SK-N-SH (cell line): ENCODE measurements around the gene UGCG. TPM values are rescaled to one million over a fixed set of nuclear protein-coding genes. Genes with fewer than 3 reads are reported as not detected.
A peak's percentile ranks its signal among the peaks of the same experiment; 100 is the strongest.

ENCODE experiments used
- CTCF ChIA-PET: fragments of 300-600, 350-600 bp; formaldehyde crosslinking; extraction: SDS; loops from one replicate; lab custom pipeline; 2021; lab: Yijun Ruan, JAX
- POLR2A ChIA-PET: fragments of 350-600 bp; sonication (Branson Sonifier 250); formaldehyde crosslinking; extraction: SDS; loops from one replicate; lab custom pipeline; 2020; ENCODE audit warnings: antibody characterized with exemption, inconsistent platforms; lab: Yijun Ruan, JAX
- DNase-seq: peaks from one replicate; pipeline ENCODE4 v3.0.0; 2012
- H2AFZ ChIP-seq: fragments of 200-600 bp; sonication (generic); 2 replicates; pipeline ENCODE4 v1.8.1; 2016; ENCODE audit warnings: antibody characterized with exemption, mild to moderate bottlenecking, low read depth
- H3F3A ChIP-seq: fragments of 200-600 bp; sonication (generic); replicated peaks from 2 replicates; pipeline ENCODE3; 2016; ENCODE audit warnings: antibody characterized with exemption, mild to moderate bottlenecking; ENCODE audit not compliant: insufficient read depth
- H3K27ac ChIP-seq, 2 experiments: fragments of 200-500 bp in 1 of 2; fragments of 200-600 bp in 1 of 2; sonication (Bioruptor generic) in 1 of 2; sonication (generic), shearing (Covaris generic) in 1 of 2; 2 replicates each; pipeline versions ENCODE4 v1.5.1 to v1.6.1; 2014 to 2016; ENCODE audit warnings: low read depth in 2 of 2, inconsistent platforms in 1 of 2, low read length in 1 of 2, mild to moderate bottlenecking in 1 of 2, mixed read lengths in 1 of 2
- H3K27me3 ChIP-seq: fragments of 200-600 bp; sonication (generic), shearing (Covaris generic); 2 replicates; pipeline ENCODE4 v1.6.1; 2016; ENCODE audit warnings: mixed run types; ENCODE audit not compliant: insufficient read depth
- H3K36me3 ChIP-seq, 2 experiments: fragments of 200-500 bp in 1 of 2; fragments of 200-600 bp in 1 of 2; sonication (Bioruptor generic) in 1 of 2; sonication (generic) in 1 of 2; replicated peaks in 1 of 2; 2 replicates each; pipeline versions ENCODE3 to v1.5.1; 2014 to 2016; ENCODE audit warnings: low read length in 1 of 2, mild to moderate bottlenecking in 1 of 2; ENCODE audit not compliant: insufficient read depth in 2 of 2, control insufficient read depth in 1 of 2
- H3K4me1 ChIP-seq, 2 experiments: fragments of 200-500 bp in 1 of 2; fragments of 200-600 bp in 1 of 2; sonication (Bioruptor generic) in 1 of 2; sonication (generic), shearing (Covaris generic) in 1 of 2; 2 replicates each; pipeline versions ENCODE4 v1.5.1 to v1.6.1; 2014 to 2016; ENCODE audit warnings: low read depth in 1 of 2, low read length in 1 of 2, mixed run types in 1 of 2; ENCODE audit not compliant: insufficient read depth in 2 of 2, control insufficient read depth in 1 of 2
- H3K4me2 ChIP-seq: fragments of 200-600 bp; sonication (generic), shearing (Covaris generic); 2 replicates; pipeline ENCODE4 v1.6.1; 2017; ENCODE audit warnings: mixed run types
- H3K4me3 ChIP-seq, 2 experiments: fragments of 200-500 bp in 1 of 2; fragments of 200-600 bp in 1 of 2; sonication (Bioruptor generic) in 1 of 2; sonication (generic), shearing (Covaris generic) in 1 of 2; 2 replicates each; pipeline versions ENCODE4 v1.5.1 to v1.8.1; 2014 to 2016; ENCODE audit warnings: low read depth in 2 of 2, inconsistent platforms in 1 of 2, low read length in 1 of 2, mild to moderate bottlenecking in 1 of 2, mixed read lengths in 1 of 2, moderate library complexity in 1 of 2
- H3K79me2 ChIP-seq: fragments of 200-600 bp; sonication (generic); 2 replicates; pipeline ENCODE4 v1.8.1; 2017; ENCODE audit warnings: mild to moderate bottlenecking; ENCODE audit not compliant: insufficient read depth
- H3K9ac ChIP-seq: fragments of 200-600 bp; sonication (generic); 2 replicates; pipeline ENCODE4 v1.6.1; 2017; ENCODE audit warnings: mixed run types
- H3K9me2 ChIP-seq: fragments of 200-600 bp; sonication (generic); 2 replicates; pipeline ENCODE4 v1.6.1; 2017; ENCODE audit warnings: mixed run types
- H3K9me3 ChIP-seq: fragments of 200-600 bp; sonication (generic); 2 replicates; pipeline ENCODE4 v1.6.1; 2017; ENCODE audit warnings: mixed run types, mild to moderate bottlenecking, moderate library complexity
- H4K20me1 ChIP-seq: fragments of 200-600 bp; sonication (generic); 2 replicates; pipeline ENCODE4 v1.6.1; 2017; ENCODE audit warnings: mild to moderate bottlenecking, mixed run types; ENCODE audit not compliant: insufficient read depth
- ELF1 ChIP-seq: IDR thresholded peaks from 2 replicates; pipeline ENCODE4 v1.4.0; 2012
- EZH2phosphoT487 ChIP-seq: fragments of 200-600 bp; sonication (generic); IDR thresholded peaks from 2 replicates; pipeline ENCODE4 v1.6.1; 2017; ENCODE audit warnings: low read depth, mixed run types, mild to moderate bottlenecking, antibody characterized with exemption, moderate library complexity, borderline replicate concordance
- GABPA ChIP-seq: IDR thresholded peaks from 2 replicates; pipeline ENCODE4 v1.4.0; 2012; ENCODE audit warnings: low read depth, mild to moderate bottlenecking
- GATA2 ChIP-seq: sonication (generic); formaldehyde crosslinking; IDR thresholded peaks from 2 replicates; pipeline ENCODE4 v1.5.0; 2020; ENCODE audit warnings: mild to moderate bottlenecking, missing genetic modification reagents
- NFIC ChIP-seq: IDR thresholded peaks from 2 replicates; pipeline ENCODE4 v1.4.0; 2012; ENCODE audit warnings: borderline replicate concordance
- NRF1 ChIP-seq: IDR thresholded peaks from 2 replicates; pipeline ENCODE4 v1.6.1; 2012; ENCODE audit warnings: low read depth, mild to moderate bottlenecking, low read length
- POLR2AphosphoS5 ChIP-seq: IDR thresholded peaks from 2 replicates; pipeline ENCODE4 v1.6.1; 2012; ENCODE audit warnings: low read depth, low read length
- RAD21 ChIP-seq: IDR thresholded peaks from 2 replicates; pipeline ENCODE4 v1.6.1; 2012; ENCODE audit warnings: mild to moderate bottlenecking, low read length
- RFX5 ChIP-seq: IDR thresholded peaks from 2 replicates; pipeline ENCODE4 v1.6.1; 2012; ENCODE audit warnings: mild to moderate bottlenecking, improper control_type of control experiment, low read length
- RXRA ChIP-seq: IDR thresholded peaks from 2 replicates; pipeline ENCODE4 v1.4.0; 2012; ENCODE audit warnings: low read depth, mild to moderate bottlenecking, borderline replicate concordance
- SMC3 ChIP-seq: IDR thresholded peaks from 2 replicates; pipeline ENCODE4 v1.6.1; 2012; ENCODE audit warnings: low read depth, low read length, improper control_type of control experiment
- TAF1 ChIP-seq: IDR thresholded peaks from 2 replicates; pipeline ENCODE4 v1.6.1; 2012; ENCODE audit warnings: low read depth, mild to moderate bottlenecking, low read length, moderate library complexity, borderline replicate concordance
- TCF12 ChIP-seq: IDR thresholded peaks from 2 replicates; pipeline ENCODE4 v1.4.0; 2012
- TEAD4 ChIP-seq: IDR thresholded peaks from 2 replicates; pipeline ENCODE4 v1.4.0; 2012; ENCODE audit warnings: mild to moderate bottlenecking, borderline replicate concordance; ENCODE audit not compliant: insufficient read depth
- YY1 ChIP-seq: IDR thresholded peaks from 2 replicates; pipeline ENCODE4 v1.4.0; 2012; ENCODE audit warnings: low read depth, mild to moderate bottlenecking
- WGBS: methylation state at CpG from one replicate; pipeline ENCODE4 v1.1.6; 2017; ENCODE audit warnings: low lambda C conversion rate; 5-methylcytosine and 5-hydroxymethylcytosine counted together
- polyA plus RNA-seq, 3 experiments: library from polyadenylated mRNA; depleted of rRNA; stranded (reverse); fragments of >200 nt; gene quantifications; 2 replicates each; pipeline ENCODE4 v1.2.3, GENCODE V29; 2012
- TF ChIP-seq, protein P1 (sequence below): IDR thresholded peaks from 2 replicates; pipeline ENCODE4; 2012
- TF ChIP-seq, protein P2 (sequence below): fragments of 150-350 bp; IDR thresholded peaks from 2 replicates; pipeline ENCODE4 v1.6.1; 2017; ENCODE audit warnings: antibody characterized with exemption, low read length, low read depth, borderline replicate concordance
- TF ChIP-seq, protein P3 (sequence below): IDR thresholded peaks from 2 replicates; pipeline ENCODE4 v1.6.1; 2012; ENCODE audit warnings: mild to moderate bottlenecking, low read depth, low read length, moderate library complexity
- TF ChIP-seq, protein P4 (sequence below): IDR thresholded peaks from 2 replicates; pipeline ENCODE4 v1.4.0; 2012; ENCODE audit warnings: low read depth, borderline replicate concordance
- TF ChIP-seq, protein P5 (sequence below): IDR thresholded peaks from 2 replicates; pipeline ENCODE4 v1.4.0; 2012; ENCODE audit warnings: low read depth

UGCG gene
- polyA plus RNA-seq, 1 of the 3 experiments (the other 2 are of a cell fraction), result 20.0 TPM

DNA sequence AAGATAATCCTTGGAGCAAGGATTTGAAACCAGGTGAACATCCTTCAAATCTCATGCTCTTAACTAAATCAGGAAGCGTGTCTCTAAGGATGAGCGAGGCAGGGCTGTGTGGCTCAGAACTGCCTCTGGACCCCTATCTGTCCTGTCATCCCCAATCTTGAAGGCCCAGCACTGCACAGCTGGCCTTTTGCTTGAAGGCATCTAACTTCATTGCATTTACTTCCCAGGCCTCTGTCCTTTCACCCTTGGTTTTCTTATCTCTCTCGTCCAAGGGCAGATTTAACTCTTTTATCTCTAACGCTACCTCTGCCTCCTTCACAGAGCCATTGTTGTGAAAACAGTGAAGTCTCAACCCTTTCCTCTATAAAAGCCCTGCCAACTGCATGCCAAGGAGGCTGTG, 83.8 kb downstream of the UGCG start:
- Histone ChIP-seq H3F3A (no peaks in the 10 kb centered on the region), H3K79me2 (no peaks in the 10 kb centered on the region), H3K27me3 (no peaks in the 10 kb centered on the region), H2AFZ (no peak overlapping the region), H3K9me2 (no peaks in the 10 kb centered on the region), H3K27ac (peak overlapping the region in 1 of 2 experiments; percentile 23; a peak in 1 of 4 replicates), H3K4me1 (peaks cover 0 to 7% of the 10 kb centered on the region in 2 experiments; a peak in 1 of 4 replicates), H3K9me3 (no peaks in the 10 kb centered on the region), H3K4me3 (no peak overlapping the region), H4K20me1 (no peaks in the 10 kb centered on the region), H3K9ac (no peak overlapping the region), H3K36me3 (no peaks in the 10 kb centered on the region), H3K4me2 (no peak overlapping the region)
- peak; percentile 47 for DNase-seq
- ChIA-PET CTCF (no interaction called here), POLR2A (no interaction called here)
- TF ChIP-seq TCF12 (no peak), GATA2 (CRISPR knock-in tag) (peak; percentile 40), TEAD4 (no peak)
- 84% methylated on average over 3 of the region's 4 CpGs for WGBS

DNA sequence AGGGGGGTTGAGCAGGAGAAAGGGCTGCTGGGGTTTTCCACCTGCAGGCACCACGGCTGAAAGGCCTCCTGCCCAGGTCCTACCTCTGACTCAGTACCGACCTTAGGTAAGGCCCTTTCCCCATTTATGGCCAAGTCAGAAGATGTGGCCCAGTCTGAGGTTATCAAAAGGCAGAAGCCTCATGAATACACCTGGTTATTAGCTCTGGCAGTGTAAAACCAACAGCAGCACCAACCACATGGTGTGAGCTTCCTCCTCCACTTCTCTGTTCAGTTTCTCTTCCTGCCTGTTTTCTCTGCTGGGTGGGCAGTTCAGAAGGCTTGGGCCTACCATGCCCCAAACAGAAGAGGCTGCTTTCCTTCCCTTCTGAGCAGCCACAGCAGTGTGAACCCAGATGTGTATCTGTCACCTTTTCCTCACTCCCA, 86.9 kb downstream of the UGCG start:
- no peaks in the 10 kb centered on the region for H4K20me1 ChIP-seq
- no peaks in the 10 kb centered on the region for H3K27me3 ChIP-seq
- 90% methylated on average over 1 of the region's 2 CpGs for WGBS
- H3K9me2 ChIP-seq, result no peaks in the 10 kb centered on the region
- H3K4me2 ChIP-seq, result no peak overlapping the region
- H3K4me1 ChIP-seq, result peaks cover 0 to 7% of the 10 kb centered on the region in 2 experiments; a peak in 1 of 4 replicates
- no peak overlapping the region for H3K4me3 ChIP-seq
- no peaks in the 10 kb centered on the region for H3K79me2 ChIP-seq
- H3K36me3 ChIP-seq, result no peaks in the 10 kb centered on the region
- DNase-seq, result no peak
- POLR2A ChIA-PET, result no interaction called here
- H3K27ac ChIP-seq, result no peak overlapping the region
- TF ChIP-seq, protein P1, sequence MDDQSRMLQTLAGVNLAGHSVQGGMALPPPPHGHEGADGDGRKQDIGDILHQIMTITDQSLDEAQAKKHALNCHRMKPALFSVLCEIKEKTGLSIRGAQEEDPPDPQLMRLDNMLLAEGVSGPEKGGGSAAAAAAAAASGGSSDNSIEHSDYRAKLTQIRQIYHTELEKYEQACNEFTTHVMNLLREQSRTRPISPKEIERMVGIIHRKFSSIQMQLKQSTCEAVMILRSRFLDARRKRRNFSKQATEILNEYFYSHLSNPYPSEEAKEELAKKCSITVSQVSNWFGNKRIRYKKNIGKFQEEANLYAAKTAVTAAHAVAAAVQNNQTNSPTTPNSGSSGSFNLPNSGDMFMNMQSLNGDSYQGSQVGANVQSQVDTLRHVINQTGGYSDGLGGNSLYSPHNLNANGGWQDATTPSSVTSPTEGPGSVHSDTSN, result no peak
- TF ChIP-seq SMC3, result no peak
- TF ChIP-seq EZH2phosphoT487, result no peak
- no peak for TF ChIP-seq RFX5
- TF ChIP-seq POLR2AphosphoS5, result no peak
- TF ChIP-seq, protein P2, sequence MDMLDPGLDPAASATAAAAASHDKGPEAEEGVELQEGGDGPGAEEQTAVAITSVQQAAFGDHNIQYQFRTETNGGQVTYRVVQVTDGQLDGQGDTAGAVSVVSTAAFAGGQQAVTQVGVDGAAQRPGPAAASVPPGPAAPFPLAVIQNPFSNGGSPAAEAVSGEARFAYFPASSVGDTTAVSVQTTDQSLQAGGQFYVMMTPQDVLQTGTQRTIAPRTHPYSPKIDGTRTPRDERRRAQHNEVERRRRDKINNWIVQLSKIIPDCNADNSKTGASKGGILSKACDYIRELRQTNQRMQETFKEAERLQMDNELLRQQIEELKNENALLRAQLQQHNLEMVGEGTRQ, result no peak
- no peak for TF ChIP-seq TAF1
- no peak for TF ChIP-seq RXRA
- TF ChIP-seq, protein P3, sequence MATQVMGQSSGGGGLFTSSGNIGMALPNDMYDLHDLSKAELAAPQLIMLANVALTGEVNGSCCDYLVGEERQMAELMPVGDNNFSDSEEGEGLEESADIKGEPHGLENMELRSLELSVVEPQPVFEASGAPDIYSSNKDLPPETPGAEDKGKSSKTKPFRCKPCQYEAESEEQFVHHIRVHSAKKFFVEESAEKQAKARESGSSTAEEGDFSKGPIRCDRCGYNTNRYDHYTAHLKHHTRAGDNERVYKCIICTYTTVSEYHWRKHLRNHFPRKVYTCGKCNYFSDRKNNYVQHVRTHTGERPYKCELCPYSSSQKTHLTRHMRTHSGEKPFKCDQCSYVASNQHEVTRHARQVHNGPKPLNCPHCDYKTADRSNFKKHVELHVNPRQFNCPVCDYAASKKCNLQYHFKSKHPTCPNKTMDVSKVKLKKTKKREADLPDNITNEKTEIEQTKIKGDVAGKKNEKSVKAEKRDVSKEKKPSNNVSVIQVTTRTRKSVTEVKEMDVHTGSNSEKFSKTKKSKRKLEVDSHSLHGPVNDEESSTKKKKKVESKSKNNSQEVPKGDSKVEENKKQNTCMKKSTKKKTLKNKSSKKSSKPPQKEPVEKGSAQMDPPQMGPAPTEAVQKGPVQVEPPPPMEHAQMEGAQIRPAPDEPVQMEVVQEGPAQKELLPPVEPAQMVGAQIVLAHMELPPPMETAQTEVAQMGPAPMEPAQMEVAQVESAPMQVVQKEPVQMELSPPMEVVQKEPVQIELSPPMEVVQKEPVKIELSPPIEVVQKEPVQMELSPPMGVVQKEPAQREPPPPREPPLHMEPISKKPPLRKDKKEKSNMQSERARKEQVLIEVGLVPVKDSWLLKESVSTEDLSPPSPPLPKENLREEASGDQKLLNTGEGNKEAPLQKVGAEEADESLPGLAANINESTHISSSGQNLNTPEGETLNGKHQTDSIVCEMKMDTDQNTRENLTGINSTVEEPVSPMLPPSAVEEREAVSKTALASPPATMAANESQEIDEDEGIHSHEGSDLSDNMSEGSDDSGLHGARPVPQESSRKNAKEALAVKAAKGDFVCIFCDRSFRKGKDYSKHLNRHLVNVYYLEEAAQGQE, result no peak
- TF ChIP-seq, protein P4, sequence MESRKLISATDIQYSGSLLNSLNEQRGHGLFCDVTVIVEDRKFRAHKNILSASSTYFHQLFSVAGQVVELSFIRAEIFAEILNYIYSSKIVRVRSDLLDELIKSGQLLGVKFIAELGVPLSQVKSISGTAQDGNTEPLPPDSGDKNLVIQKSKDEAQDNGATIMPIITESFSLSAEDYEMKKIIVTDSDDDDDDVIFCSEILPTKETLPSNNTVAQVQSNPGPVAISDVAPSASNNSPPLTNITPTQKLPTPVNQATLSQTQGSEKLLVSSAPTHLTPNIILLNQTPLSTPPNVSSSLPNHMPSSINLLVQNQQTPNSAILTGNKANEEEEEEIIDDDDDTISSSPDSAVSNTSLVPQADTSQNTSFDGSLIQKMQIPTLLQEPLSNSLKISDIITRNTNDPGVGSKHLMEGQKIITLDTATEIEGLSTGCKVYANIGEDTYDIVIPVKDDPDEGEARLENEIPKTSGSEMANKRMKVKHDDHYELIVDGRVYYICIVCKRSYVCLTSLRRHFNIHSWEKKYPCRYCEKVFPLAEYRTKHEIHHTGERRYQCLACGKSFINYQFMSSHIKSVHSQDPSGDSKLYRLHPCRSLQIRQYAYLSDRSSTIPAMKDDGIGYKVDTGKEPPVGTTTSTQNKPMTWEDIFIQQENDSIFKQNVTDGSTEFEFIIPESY, result no peak
- TF ChIP-seq YY1, result no peak
- TF ChIP-seq GABPA, result no peak
- TF ChIP-seq, protein P5, sequence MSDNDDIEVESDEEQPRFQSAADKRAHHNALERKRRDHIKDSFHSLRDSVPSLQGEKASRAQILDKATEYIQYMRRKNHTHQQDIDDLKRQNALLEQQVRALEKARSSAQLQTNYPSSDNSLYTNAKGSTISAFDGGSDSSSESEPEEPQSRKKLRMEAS, result no peak
- TF ChIP-seq TEAD4, result no peak
- no peak for TF ChIP-seq RAD21
- TF ChIP-seq NFIC, result no peak
- TF ChIP-seq ELF1, result no peak
- TF ChIP-seq NRF1, result no peak
- TF ChIP-seq, all 33 proteins: peak for 0
- CTCF ChIA-PET, result no interaction called here
- Histone ChIP-seq H3K9ac (no peak overlapping the region), H3K9me3 (no peaks in the 10 kb centered on the region), H3F3A (no peaks in the 10 kb centered on the region), H2AFZ (no peak overlapping the region)
